ENCODE data around the gene IFT43. TPM values are rescaled to one million over a fixed set of nuclear protein-coding genes. Genes with fewer than 3 reads are reported as not detected.

The IFT43 gene
- total and polyA plus RNA-seq, 7 donors = 10.4 to 23.6 (median 15.6) TPM

GRCh38 chr14:76088771-76089571 lies 103.4 kb downstream of the IFT43 start:
- Histone ChIP-seq H3K27me3 (ENCODE audit: insufficient read depth in 3 of 3, low read length in 2 of 3) (no peaks in the 10 kb centered on the region), H3K9me3 (no peaks in the 10 kb centered on the region), H3K27ac (peak overlapping the region; percentile 91), H3K4me1 (peaks cover 67% of the 10 kb centered on the region), H3K4me3 (no peak overlapping the region), H3K36me3 (ENCODE audit: insufficient read depth in 1 of 2, low read depth in 1 of 2) (no peaks in the 10 kb centered on the region)
- no peak for DNase-seq
- intact Hi-C loops (cut with DNase I) = no loop called here
- TF ChIP-seq CTCF (IDR thresholded peaks at IDR 0.05) = no peak
- no peak for ATAC-seq
- 23 to 35% (median 33%) methylated on average over 16 of the region's 16 CpGs for WGBS, 3 donors

GRCh38 chr14:76089575-76089974 lies 104.0 kb downstream of the IFT43 start:
- no peak for TF ChIP-seq CTCF (IDR thresholded peaks at IDR 0.05)
- Histone ChIP-seq H3K4me3 (no peak overlapping the region), H3K27ac (peak overlapping the region; percentile 91), H3K4me1 (peaks cover 67% of the 10 kb centered on the region), H3K36me3 (ENCODE audit: insufficient read depth in 1 of 2, low read depth in 1 of 2) (no peaks in the 10 kb centered on the region), H3K9me3 (no peaks in the 10 kb centered on the region), H3K27me3 (ENCODE audit: insufficient read depth in 3 of 3, low read length in 2 of 3) (no peaks in the 10 kb centered on the region)
- 43 to 50% (median 45%) methylated on average over 6 of the region's 6 CpGs for WGBS, 3 donors
- DNase-seq (no peak), ATAC-seq (no peak)
- intact Hi-C loops (cut with DNase I) = no loop called here

GRCh38 chr14:76090616-76091391 lies 105.2 kb downstream of the IFT43 start:
- Histone ChIP-seq H3K27me3 (ENCODE audit: insufficient read depth in 3 of 3, low read length in 2 of 3) (no peaks in the 10 kb centered on the region), H3K27ac (peak overlapping the region; percentile 91), H3K4me1 (peaks cover 57% of the 10 kb centered on the region), H3K9me3 (no peaks in the 10 kb centered on the region), H3K36me3 (ENCODE audit: insufficient read depth in 1 of 2, low read depth in 1 of 2) (no peaks in the 10 kb centered on the region), H3K4me3 (no peak overlapping the region)
- intact Hi-C loops (cut with DNase I) = loop anchor here (2.0 to 10.0 kb wide), 2 partner anchors 40 to 386 kb away; no protein-coding TSS in a partner anchor
- DNase-seq = peak; percentile 70 to 89
- peak; percentile 88 to 93 (median 90) for ATAC-seq
- peak; percentile 64 for TF ChIP-seq CTCF (IDR thresholded peaks at IDR 0.05)
- WGBS, 3 donors = 15 to 28% (median 15%) methylated on average over 16 of the region's 16 CpGs

GRCh38 chr14:76093077-76093476 lies 107.5 kb downstream of the IFT43 start:
- no peak overlapping the region for H3K27ac ChIP-seq
- no peaks in the 10 kb centered on the region for H3K36me3 ChIP-seq (ENCODE audit: insufficient read depth in 1 of 2, low read depth in 1 of 2)
- no peak overlapping the region for H3K4me3 ChIP-seq
- DNase-seq (no peak), ATAC-seq (no peak)
- intact Hi-C loops (cut with DNase I) = loop anchor here in 1 of 2 donors (10.0 kb wide), 1 partner anchor 388 kb away; no protein-coding TSS in a partner anchor
- no peak for TF ChIP-seq CTCF (IDR thresholded peaks at IDR 0.05)
- peaks cover 36% of the 10 kb centered on the region for H3K4me1 ChIP-seq
- no peaks in the 10 kb centered on the region for H3K27me3 ChIP-seq (ENCODE audit: insufficient read depth in 3 of 3, low read length in 2 of 3)
- WGBS, 3 donors = 92 to 97% (median 94%) methylated on average over 2 of the region's 2 CpGs
- H3K9me3 ChIP-seq = no peaks in the 10 kb centered on the region
